K562 (cell line): Measurements from ENCODE around the gene UNC93B1. TPM values are rescaled to one million over a fixed set of nuclear protein-coding genes. Genes with fewer than 3 reads are reported as not detected.

Experiments
- ATF6 ChIP-seq: sonication (generic); formaldehyde crosslinking; IDR thresholded peaks from 2 replicates; pipeline ENCODE4 v1.4.0; 2020; ENCODE audit warnings: mild to moderate bottlenecking, missing genetic modification reagents
- ATF7 ChIP-seq: fragments of 450-650 bp; IDR thresholded peaks from 2 replicates; pipeline ENCODE4 v1.7.1; 2014; ENCODE audit warnings: mild to moderate bottlenecking, moderate library complexity
- BCOR ChIP-seq: fragments of 450-650 bp; IDR thresholded peaks from 2 replicates; pipeline ENCODE4 v1.6.1; 2016
- DDX20 ChIP-seq: fragments of 450-650 bp; IDR thresholded peaks from 2 replicates; pipeline ENCODE4 v1.6.1; 2016; ENCODE audit warnings: missing genetic modification characterization, low read depth, mild to moderate bottlenecking, missing compliant biosample characterization, moderate library complexity
- ETV5 ChIP-seq: sonication (generic); formaldehyde crosslinking; IDR thresholded peaks from 2 replicates; pipeline ENCODE4 v1.4.0; 2020; ENCODE audit warnings: low read depth, mild to moderate bottlenecking, missing genetic modification reagents
- HDGF ChIP-seq: fragments of 450-650 bp; IDR thresholded peaks from 2 replicates; pipeline ENCODE4 v1.6.1; 2016
- HIVEP1 ChIP-seq: fragments of 250-450 bp; sonication (Bioruptor Pico); IDR thresholded peaks from 2 replicates; pipeline ENCODE4 v1.4.0; 2020; ENCODE audit warnings: mild to moderate bottlenecking
- HNRNPK ChIP-seq: fragments of 200-400 bp; formaldehyde crosslinking; IDR thresholded peaks from one replicate; pipeline ENCODE4 v1.6.1; 2018; ENCODE audit warnings: mild to moderate bottlenecking, low read depth, low read length; ENCODE audit not compliant: poor library complexity, severe bottlenecking
- JUND ChIP-seq, 2 experiments: IDR thresholded peaks; 2 replicates in 1 of 2; 3 replicates in 1 of 2; pipeline ENCODE4 v1.6.1; 2011; ENCODE audit warnings: borderline replicate concordance in 2 of 2, low read depth in 2 of 2, low read length in 2 of 2, improper control_type of control experiment in 1 of 2, missing biosample characterization in 1 of 2, missing genetic modification characterization in 1 of 2, missing genetic modification reagents in 1 of 2
- KDM1A ChIP-seq, 2 experiments: fragments of 450-650 bp; IDR thresholded peaks; 2 replicates each; pipeline ENCODE4 v1.6.1; 2016; ENCODE audit warnings: mild to moderate bottlenecking in 2 of 2
- KLF1 ChIP-seq: fragments of 450-650 bp; IDR thresholded peaks from 2 replicates; pipeline ENCODE4 v1.6.1; 2016; ENCODE audit warnings: missing genetic modification characterization, missing compliant biosample characterization
- LCOR ChIP-seq: sonication (generic); formaldehyde crosslinking; IDR thresholded peaks from 2 replicates; pipeline ENCODE4 v1.8.0; 2022; ENCODE audit warnings: mild to moderate bottlenecking, missing genetic modification reagents
- MTA1 ChIP-seq: fragments of 450-650 bp; IDR thresholded peaks from 2 replicates; pipeline ENCODE4 v1.6.1; 2017; ENCODE audit warnings: borderline replicate concordance
- POLR3A ChIP-seq: IDR thresholded peaks from 2 replicates; pipeline ENCODE4 v1.6.1; 2011; ENCODE audit warnings: borderline replicate concordance, mild to moderate bottlenecking, moderate library complexity; ENCODE audit not compliant: insufficient read length, insufficient read depth; ENCODE audit errors: extremely low read depth
- PYGO2 ChIP-seq: fragments of 450-650 bp; IDR thresholded peaks from 2 replicates; pipeline ENCODE4 v1.6.1; 2016; ENCODE audit warnings: mild to moderate bottlenecking, missing genetic modification characterization, moderate library complexity, missing compliant biosample characterization
- RFX7 ChIP-seq: fragments of 250-450 bp; sonication (Bioruptor Pico); IDR thresholded peaks from 2 replicates; pipeline ENCODE4 v1.5.1; 2021; ENCODE audit warnings: mild to moderate bottlenecking
- RUNX1 ChIP-seq: sonication (generic); IDR thresholded peaks from 2 replicates; pipeline ENCODE4 v1.6.1; 2016; ENCODE audit warnings: antibody characterized with exemption, low read depth
- SMARCC2 ChIP-seq: fragments of 450-650 bp; IDR thresholded peaks from 2 replicates; pipeline ENCODE4 v1.6.1; 2017; ENCODE audit warnings: antibody characterized with exemption, moderate library complexity, mild to moderate bottlenecking, low read depth
- U2AF2 ChIP-seq: fragments of 200-400 bp; formaldehyde crosslinking; optimal IDR thresholded peaks from 2 replicates; pipeline ENCODE3; 2017; ENCODE audit warnings: low read depth, mild to moderate bottlenecking, low read length
- VEZF1 ChIP-seq: fragments of 200-800 bp; sonication (Bioruptor generic); IDR thresholded peaks from 2 replicates; pipeline ENCODE4 v1.6.1; 2017; ENCODE audit warnings: missing genetic modification characterization, missing compliant biosample characterization
- XRCC3 ChIP-seq: fragments of 450-650 bp; IDR thresholded peaks from 2 replicates; pipeline ENCODE4 v1.6.1; 2017; ENCODE audit warnings: mild to moderate bottlenecking, moderate library complexity
- XRCC5 ChIP-seq: fragments of 200-400 bp; formaldehyde crosslinking; IDR thresholded peaks from 2 replicates; pipeline ENCODE4 v1.6.1; 2017; ENCODE audit warnings: low read depth, mild to moderate bottlenecking, low read length
- ZKSCAN3 ChIP-seq: fragments of 250-450 bp; sonication (Bioruptor Pico); IDR thresholded peaks from 2 replicates; pipeline ENCODE4 v1.4.0; 2020
- ZNF121 ChIP-seq: sonication (generic); formaldehyde crosslinking; conservative IDR thresholded peaks from 2 replicates; pipeline ENCODE4 v1.8.0; 2022; ENCODE audit warnings: missing genetic modification reagents
- ZNF561 ChIP-seq: fragments of 450-650 bp; formaldehyde crosslinking; conservative IDR thresholded peaks from 2 replicates; pipeline ENCODE4 v1.4.0; 2020; ENCODE audit warnings: mild to moderate bottlenecking, moderate library complexity
- ZNF655 ChIP-seq: fragments of 250-450 bp; sonication (Bioruptor Pico); IDR thresholded peaks from 2 replicates; pipeline ENCODE4 v1.5.0; 2021
- polyA plus RNA-seq, 8 experiments: library from polyadenylated mRNA; depleted of rRNA in 4 of 8; stranded (reverse) in 5 of 8; unstranded in 3 of 8; fragments of >200 nt; fragmentation: Nextera tagmentation in 2 of 8; fragmentation: Illumina TruSeq in 1 of 8; extraction: Ambion mirVana in 2 of 8; extraction: Trizol in 1 of 8; gene quantifications; 2 replicates each; pipeline versions ENCODE4 v1.2.1 to v1.2.3, GENCODE V29; 2011 to 2014; ENCODE audit warnings: inconsistent platforms in 1 of 8, missing spikeins in 1 of 8
- total RNA-seq, 7 experiments: library from RNA; depleted of rRNA in 6 of 7; stranded (reverse); fragments of >200 nt in 6 of 7; fragmentation: Illumina TruSeq in 2 of 7; extraction: Trizol in 2 of 7; gene quantifications; 2 replicates each; pipeline versions ENCODE4 v1.2.1 to v1.2.3, GENCODE V29; 2011 to 2021; ENCODE audit warnings: low replicate concordance in 1 of 7

Gene UNC93B1
- total and polyA plus RNA-seq, 9 of the 15 experiments (the other 6 are each of a cell fraction or from before 2014, with no cell fraction given), result 0.10 to 13.6 (median 6.5) TPM

- TF ChIP-seq LCOR (CRISPR knock-in tag) (no peak), KDM1A (IDR thresholded peaks at IDR 0.05) (no peak), HIVEP1 (0 out of 2 replicates have a peak, but pooled peaks have one; percentile 30), HNRNPK (no peak), JUND (IDR thresholded peaks at IDR 0.05; ENCODE audit: borderline replicate concordance, low read depth, low read length) (no peak), JUND (tag; IDR thresholded peaks at IDR 0.05; ENCODE audit: borderline replicate concordance, low read depth, low read length) (no peak), XRCC5 (no peak), ZNF121 (CRISPR knock-in tag) (no peak), ZKSCAN3 (no peak), PYGO2 (tag) (peak; percentile 79), ZNF655 (CRISPR knock-in tag) (no peak), U2AF2 (no peak), ETV5 (CRISPR knock-in tag) (no peak), KLF1 (tag) (no peak), RUNX1 (no peak), DDX20 (tag) (peak; percentile 84), BCOR (no peak), POLR3A (no peak), XRCC3 (no peak), ZNF561 (CRISPR knock-in tag) (no peak), SMARCC2 (no peak), VEZF1 (CRISPR knock-in tag) (no peak), HDGF (no peak), ATF6 (CRISPR knock-in tag) (no peak), MTA1 (no peak), ATF7 (no peak), RFX7 (CRISPR knock-in tag) (no peak)
Observed at GRCh38 chr11:68011051-68011943, 7.4 kb upstream of the UNC93B1 start (continued).
